NCI-H2029 treated with DMSO at 0.1 percent for 48 hours (cell line): ENCODE results near the gene MRPL43.

ENCODE experiments used
- DNase-seq: peaks from one replicate; lab custom pipeline; 2025; lab: John Stamatoyannopoulos, UW

MRPL43 gene

DNA sequence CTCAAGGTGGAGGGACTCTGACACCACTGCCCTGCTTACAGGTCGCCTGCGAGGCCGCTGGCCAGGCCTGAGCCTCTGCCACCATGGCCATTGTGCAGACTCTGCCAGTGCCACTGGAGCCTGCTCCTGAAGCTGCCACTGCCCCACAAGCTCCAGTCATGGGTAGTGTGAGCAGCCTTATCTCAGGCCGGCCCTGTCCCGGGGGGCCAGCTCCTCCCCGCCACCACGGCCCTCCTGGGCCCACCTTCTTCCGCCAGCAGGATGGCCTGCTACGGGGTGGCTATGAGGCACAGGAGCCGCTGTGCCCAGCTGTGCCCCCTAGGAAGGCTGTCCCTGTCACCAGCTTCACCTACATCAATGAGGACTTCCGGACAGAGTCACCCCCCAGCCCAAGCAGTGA lies 15.2 kb upstream of the MRPL43 start:
- no peak for DNase-seq

DNA sequence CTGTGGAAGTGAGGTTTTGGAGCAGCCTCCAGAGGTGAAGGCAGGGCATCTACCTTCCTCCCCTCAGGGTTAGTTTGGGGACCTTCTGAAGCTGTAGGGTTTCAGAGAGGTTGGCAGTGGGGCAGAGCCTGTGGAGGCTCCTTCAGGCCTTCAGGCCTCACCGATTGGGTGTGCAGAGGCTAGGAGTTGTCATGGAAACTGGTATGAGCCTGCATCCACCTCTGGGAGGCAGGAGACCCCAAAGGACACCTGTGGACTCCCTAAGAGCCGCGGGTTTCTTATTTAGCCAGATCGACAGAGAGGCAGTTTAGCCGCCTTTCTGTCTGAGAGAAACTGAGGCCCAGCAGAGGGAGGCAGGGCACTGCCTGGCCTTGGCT lies 14.3 kb upstream of the MRPL43 start:
- DNase-seq: no peak

DNA sequence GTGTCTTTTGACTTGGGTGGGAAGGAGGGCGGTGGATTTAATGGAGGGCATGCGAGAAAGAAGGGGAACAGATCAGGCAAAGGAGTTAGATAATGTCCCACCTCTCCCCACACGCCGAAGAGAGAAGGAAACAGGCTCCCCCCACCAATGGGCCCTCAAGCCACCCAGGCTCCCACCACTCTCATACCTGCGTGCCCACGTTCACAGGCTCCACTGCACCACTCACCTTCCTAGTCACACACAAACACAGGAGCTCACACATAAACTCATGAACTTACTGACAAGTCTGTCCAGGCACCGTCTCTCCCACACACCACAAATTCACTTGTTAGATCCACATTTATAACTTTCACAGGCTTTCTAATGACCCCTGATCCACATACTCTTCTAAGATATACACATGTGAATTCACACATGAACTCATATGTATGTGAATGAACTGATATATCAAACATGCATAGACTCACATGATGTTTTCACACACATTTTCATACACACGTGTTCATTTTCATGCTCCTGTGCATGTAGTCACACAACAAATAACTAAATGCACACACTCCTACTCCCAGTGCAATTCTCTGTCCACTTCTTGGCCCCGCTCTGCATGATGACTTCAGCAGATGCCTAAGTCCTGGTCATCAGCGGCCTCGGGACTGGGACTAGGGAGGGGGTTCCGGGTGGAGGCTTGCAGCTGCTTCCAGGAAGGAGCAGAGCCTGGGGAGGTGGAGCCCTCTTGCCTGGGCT lies 13.8 kb upstream of the MRPL43 start:
- no peak for DNase-seq

DNA sequence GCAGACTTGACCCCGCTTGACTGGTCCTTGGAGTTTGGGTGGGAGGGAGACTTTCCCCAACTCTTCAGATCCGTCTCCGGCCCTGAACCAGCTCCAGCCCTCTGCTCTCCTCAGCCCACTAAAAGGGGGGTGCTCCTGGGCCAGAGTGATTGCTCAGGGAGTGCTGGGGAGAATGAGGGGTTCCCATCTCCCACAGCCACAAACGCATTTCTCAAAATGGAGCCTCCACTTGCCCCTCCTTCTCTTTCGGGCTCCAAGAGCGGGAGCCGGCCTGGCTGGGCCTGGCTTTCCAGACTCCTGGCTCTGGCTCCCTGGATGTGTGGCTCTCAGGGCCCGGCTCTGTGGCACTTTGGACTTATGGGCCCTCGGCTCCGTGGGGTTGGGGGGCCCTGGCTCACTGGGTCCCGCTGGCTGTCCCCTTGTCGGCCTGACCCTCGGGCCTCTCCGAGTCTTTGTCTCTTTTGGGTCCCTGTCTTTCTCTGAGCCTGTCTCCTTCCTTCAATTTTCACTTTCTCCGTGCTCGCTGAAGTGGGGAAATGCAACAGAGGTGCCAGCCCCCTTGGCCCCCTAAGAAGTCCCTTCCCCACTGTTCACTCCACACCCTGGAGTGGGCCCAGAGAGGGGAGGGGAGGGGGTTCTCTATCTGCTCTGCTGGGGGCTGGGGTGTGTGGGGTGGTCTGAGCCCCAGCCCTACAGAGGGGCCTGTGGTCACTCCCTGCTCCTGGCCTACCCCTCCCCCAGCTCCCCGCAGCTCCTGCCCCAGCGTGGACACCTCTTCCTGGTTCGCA lies 13.0 kb upstream of the MRPL43 start:
- DNase-seq: no peak

DNA sequence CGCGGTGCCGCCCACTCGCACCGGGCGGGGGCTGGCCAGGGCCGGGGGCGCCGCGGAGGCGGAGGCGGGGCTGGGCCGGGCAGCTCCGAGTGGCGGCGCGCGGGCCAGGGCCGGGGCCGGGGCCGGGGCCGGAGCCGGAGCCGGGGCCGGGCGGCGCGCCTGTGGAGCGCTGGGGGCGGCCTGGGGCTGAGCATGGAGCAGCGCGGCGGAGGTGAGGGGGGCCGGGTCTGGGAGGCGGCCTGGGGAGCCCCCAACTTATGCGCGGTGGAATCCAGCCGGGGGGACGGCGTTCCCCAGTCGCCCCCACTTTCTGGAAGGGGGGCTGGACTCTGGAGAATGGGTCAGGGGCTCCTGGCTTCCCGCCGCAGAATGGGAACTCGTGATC lies 12.4 kb upstream of the MRPL43 start, which contains the start of gene LZTS2:
TSS of gene LZTS2 (plus strand) at position 67 of the 385 bp plus-strand sequence. CDS start 2,731 bp downstream, outside the sequence.
- no peak for DNase-seq

DNA sequence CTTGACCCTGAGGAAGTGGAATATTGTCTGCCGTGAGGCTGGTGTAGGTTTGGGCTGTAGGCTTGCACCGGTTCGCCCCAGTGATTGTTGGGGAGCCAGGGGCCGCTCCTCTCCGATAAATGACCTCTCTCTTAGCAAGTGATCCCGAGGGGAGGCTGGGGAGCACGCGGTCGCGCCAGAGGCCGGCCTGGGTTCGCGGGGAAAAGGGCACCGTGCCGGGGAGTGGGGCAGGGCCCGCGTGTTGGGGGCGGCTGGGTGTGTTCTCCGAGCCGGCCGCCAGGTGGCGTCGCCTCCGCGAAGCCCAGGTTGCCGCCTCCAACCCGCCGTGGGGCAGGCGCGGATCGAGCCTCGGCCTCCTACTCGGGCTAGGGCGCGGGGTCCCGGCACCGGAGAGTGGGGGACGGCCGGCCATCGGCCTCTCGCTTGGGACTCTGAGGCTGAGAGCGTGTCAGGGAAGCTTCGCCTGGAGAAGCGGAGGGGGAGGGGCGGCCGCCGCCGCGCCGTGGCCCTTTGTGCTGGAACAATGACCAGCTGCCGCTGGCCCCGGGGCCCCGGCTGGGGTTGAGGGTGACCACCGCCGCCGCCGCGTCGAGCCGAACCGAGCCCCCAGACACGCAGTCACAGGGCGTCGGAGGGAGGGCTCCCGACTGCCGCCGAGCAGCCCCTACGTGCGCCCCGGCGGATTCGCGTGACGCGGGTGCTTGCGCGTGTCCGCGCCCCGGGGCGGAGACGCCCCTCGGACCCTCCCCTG lies 11.9 kb upstream of the MRPL43 start:
- no peak for DNase-seq

DNA sequence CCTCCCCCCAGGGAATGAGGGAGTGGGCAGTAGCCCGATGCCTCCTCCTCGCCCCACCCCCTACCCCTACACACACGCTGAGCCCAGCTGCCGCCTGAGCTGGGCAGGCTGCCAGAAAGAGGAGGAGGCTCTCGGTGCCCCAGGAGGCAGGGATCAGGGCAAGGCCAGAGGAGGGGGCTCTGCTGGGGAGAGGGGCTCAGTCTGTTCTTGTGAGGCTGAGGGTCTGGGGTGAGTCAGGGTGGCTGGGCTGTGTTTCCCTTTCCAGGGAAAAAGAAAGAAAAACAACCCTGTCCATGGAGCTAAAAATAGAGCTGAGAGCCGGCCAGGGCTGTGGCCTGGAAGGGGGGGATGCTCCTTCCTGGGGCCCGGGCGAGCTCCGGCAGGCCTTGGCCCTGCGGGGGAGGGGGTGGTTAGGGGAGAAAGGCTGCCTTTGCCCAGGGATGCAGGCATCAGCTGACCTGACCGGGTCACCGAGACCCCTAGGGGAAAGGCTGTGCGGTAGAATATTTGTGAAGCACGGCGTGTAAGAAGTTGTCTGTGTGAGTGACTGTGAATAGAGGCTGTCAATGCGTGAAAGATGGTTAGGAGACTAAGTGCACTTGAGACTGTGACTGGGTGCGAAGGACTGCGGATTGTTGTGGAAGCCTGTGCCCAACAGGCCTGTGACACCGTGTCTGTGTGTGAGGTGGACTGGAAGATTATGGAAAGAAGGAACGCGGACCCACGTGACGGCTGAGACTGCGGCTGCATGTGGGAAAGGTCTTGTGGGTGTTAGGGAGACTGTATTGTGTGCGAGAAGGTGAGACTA lies 11.1 kb upstream of the MRPL43 start:
- peak; percentile 31 for DNase-seq

DNA sequence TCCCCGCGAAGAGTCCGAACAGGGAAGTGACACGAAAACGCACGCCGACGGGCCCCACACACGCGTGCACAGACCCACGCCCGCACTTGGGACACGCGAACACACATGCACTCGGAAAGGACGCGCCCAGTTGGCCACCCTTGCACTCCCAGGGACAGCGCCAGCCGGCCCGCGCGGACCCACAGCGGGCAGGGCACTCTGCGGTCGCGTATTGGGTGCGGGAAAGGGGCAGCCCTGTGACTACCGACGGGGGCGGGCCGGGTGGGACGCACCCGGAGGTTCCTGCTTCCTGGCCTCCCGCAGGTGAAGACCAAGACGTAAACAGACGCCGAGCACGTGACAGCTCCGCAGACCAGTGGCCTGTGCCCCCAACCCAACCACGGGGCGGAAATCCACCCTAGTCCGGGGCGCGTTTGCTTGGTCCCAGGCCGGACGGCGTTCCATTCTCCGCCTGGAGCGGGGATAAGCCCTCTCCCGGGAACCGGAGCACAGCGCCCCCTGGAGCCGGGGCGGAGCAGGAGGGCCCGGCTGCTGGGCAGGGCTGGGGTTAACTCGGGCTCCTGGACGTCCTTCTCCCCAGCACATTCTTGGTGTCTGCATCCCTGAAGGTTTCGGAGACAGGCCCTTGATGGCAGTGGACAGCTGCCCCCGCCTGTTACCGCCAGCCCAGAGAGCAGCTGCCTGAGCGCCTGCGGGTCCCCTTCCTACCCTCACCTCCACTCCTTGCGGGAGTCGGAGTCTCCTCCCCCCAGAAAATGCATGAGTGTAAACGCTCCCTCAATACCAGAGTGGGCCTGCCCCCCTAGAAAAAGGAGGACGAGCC lies 10.3 kb upstream of the MRPL43 start:
- DNase-seq: peak; percentile 11

DNA sequence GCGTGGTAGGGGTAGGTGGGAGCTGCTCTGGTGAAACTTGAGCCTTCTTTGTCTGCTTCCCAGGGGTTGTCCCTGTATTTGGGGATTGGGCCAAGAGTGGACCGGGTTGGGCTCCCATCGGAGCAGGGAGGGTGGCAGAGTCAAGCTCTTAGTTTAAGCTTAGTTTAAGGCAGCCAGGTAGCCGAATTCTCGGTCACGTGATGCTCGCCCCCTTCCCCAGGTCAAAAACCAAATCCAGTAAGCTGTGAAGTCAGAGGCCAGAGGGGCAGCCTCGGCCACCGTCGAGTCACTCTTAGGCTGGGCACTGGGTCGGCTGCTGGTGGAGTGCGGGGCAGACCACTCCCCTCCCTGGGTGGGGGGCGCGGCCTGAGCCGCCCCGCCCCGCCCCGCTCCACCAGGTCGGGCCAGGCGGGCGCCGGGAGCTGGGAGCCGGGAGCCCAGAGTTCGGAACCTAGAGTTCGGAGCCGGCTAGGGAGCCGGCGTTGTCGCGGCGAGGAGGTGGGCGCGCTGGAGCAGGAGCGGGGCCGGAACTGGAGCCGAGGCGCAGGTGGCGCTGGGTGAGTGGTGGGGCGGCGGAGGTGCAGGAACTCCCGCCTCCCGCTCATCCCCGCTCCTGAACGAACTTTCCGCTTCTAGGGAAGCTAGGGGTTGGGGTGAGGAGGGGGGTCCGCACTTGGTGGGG lies 9.5 kb upstream of the MRPL43 start:
- DNase-seq: no peak

DNA sequence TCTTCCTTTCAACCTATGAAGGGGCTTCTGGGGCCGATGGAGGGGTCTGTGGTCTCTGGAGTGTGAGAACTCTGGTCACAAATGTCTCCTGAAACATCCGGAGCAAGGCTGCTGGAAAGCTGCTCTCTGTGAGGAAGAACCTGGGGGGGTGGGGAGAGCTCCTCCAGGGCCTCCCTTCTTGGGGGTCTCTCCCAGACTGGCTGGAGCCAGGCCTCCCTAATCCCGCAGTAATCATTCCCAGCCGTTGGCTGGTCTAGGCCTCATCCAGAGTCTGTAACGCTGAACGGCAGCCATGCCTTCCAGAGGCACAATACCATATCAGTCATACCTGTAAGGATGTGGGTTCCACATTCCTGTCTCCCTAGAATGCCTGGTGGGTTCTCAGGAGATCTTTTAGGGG lies 7.9 kb upstream of the MRPL43 start:
- DNase-seq: no peak

DNA sequence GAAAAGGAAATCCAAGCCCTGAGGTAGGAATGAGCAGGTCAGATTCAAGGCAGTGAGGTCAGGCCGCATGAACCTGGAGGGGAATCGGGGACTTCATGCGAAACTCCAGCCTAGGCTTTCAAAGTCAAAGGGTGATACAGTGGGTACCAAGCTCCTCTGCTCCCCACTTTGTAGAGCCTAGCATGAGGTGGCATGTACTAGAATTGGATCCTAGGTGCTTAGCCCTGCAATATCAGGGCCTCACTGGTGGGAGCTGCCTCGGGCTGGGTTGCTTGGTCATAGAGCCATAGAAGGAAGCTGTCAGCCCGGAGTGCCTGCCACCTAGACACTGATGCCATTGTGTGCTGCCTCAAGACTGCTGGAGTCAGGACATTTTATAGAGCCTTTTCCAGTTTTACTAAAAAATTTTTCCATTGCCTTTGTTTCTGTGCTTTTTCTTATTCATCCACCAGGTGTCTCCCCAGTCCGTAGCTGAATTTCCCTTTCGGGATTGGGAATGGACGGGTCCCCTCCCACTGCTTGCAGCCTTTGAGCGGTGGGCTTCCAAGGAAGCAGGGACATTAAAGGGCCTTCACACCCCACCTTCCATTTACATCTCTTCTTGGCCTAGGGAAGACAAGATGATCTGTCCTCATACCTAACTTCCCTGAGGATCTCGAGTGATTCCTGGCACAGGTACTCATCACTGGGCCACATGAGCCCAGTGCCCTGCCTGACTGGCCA lies 6.8 kb upstream of the MRPL43 start:
- DNase-seq: no peak

DNA sequence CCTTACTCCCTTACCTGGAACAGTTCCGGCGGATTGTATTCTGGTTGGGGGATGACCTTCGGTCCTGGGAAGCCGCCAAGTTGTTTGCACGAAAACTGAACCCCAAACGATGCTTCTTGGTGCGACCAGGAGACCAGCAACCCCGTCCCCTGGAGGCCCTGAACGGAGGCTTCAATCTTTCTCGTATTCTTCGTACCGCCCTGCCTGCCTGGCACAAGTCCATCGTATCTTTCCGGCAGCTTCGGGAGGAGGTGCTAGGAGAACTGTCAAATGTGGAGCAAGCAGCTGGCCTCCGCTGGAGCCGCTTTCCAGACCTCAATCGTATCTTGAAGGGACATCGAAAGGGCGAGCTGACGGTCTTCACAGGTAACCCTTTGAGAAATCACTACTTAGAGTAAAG lies 1.8 kb upstream of the MRPL43 start:
- DNase-seq: no peak

DNA sequence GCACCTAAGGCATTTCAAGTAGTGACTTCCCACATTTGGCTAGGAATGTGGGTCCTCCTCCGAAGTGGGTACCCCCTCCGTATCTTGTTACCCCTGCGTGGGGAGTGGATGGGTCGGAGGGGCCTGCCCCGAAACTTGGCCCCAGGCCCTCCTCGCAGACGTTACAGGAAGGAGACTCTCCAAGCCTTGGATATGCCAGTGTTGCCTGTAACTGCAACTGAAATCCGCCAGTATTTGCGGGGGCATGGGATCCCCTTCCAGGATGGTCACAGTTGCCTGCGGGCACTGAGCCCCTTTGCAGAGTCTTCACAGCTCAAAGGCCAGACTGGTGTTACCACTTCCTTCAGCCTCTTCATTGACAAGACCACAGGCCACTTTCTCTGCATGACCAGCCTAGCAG lies 869 bp upstream of the MRPL43 start:
- no peak for DNase-seq

DNA sequence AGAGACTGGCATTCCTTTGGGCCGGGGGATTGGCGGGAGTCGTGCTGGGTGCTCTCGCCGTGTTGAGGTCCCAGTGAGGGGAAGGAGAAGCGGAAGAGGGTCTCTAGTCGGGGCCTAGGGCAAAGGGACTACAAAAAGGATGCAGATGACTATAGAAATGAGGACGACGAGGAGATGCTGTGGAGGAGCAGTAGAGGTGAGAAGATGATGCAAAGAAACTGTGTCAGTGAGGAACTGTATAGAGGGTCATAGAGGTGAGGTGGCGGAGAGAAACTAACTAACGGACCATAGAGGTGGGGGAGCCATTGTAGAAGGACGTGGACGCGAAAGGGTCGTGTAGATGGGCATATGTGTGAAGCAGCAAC lies 370 bp upstream of the MRPL43 start:
- no peak for DNase-seq

DNA sequence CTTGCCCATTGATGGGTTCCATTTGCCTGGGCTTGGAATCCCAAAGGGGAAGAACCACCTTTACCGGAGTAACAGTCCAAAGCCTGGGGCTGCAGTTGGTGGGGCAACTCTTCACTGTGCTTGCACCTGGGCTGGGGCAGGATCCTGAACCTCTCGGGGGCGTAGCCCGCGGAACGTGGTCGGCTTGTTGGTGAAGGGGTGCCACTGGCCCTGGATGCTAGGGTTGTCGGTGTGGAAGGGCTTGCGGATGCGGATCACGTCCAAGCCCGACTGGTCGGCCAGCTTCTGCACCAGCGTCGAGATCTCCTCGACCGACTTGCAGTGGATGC lies 710 bp downstream of the MRPL43 start:
- DNase-seq: no peak

DNA sequence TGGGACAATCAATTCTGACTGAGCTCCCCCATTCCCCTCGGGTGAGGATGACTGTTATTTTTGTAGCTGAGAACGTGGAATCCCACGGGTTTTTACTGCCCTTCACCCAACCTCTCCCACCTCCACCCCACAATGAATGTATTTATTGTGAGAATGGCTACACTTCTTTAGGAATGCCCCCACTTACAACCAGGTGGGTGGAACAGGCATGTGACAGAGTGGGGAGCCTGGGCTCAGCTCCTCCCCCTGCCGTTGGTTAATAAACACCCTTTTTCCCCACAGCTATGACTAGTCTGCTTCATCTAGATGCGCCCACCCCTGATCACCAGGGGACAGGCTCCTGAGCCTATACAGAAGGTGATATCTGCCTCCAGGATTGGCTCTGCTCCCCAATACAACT lies 2.0 kb downstream of the MRPL43 start:
- no peak for DNase-seq

DNA sequence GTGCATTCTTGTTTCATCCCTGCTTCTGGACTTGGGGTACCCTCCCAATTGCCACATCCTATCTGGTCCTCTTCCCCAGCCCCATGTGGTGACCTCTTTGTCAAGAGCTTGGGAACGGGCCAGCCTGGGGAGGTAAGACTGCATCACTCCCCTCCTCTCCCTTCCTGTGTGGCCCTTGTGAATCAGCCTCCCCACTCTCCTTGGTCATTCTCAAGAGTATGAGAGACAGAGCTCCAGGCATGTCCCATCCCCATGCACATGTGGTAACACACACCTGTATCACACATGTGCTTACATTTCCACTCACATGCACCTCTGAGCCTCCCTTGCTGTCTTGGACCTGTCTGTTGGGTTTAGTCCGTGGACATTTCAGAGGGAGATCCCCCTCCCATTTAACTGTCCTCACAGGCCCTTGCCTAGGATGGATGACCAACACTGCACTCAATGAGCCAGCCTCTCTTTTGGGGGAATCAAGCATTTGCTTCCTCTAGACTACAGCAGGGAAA lies 2.6 kb downstream of the MRPL43 start:
- DNase-seq: no peak

DNA sequence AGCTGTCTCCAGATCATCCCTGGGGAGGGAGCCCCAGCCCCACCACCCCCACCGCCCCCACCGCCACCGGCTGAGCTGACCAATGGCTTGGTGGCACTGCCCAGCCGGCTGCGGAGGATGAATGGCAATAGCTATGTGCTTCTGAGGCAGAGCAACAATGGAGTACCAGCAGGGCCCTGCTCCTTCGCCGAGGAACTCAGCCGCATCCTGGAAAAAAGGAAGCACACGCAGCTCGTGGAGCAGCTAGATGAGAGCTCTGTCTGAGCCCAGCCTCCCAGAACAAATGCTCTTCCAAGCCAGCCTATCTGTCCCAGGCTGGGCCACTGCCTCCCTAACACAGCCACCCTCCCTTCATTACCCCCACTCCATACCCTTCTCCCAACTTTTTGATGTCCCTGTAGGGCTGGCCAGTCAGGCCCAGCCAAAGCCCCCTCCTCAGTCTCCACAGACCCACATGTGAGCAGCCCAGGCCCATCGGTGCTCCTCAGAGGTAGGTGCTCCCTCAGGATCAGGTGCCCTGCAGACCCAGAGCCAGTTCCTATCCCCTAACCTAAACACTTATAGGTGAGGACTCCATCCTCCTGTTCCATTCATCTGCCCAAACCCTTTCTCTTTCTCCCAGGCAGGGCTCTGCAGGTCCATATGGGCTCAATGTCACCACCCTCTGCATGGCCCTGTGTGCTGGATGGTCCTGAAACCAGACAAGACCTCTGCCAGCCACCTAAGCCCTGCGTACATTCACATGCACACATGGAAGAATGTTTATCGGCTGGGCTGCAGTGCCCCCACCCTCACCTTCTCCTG lies 3.2 kb downstream of the MRPL43 start:
- no peak for DNase-seq
